Right kidney (tissue), 9 donors: ENCODE data around the gene ZNF200.
"Not testable (repeated sequence)": the region's sequence is repeated elsewhere in the genome, so short reads cannot be mapped to it uniquely, and the experiment has no call there.

Experiments used
- DNase-seq: peaks from one replicate; pipeline ENCODE4 v3.0.0-alpha.2; 2016
- long read RNA-seq, 8 donors: transcript quantifications; one replicate each; lab custom pipeline, GENCODE V29; 2026

The ZNF200 gene
- long read RNA-seq, donor 1, full-length matches to known transcripts = 9 of 9 reads
- long read RNA-seq, donor 1, partial matches to known transcripts = 0 of 9 reads
- long read RNA-seq, donor 1, other reads (novel, unspliced or antisense) = 0 of 9 reads
- long read RNA-seq, donor 2, full-length matches to known transcripts = 6 of 6 reads
- long read RNA-seq, donor 2, partial matches to known transcripts = 0 of 6 reads
- long read RNA-seq, donor 2, other reads (novel, unspliced or antisense) = 0 of 6 reads
- long read RNA-seq, donor 3, full-length matches to known transcripts = 10 of 10 reads
- long read RNA-seq, donor 3, partial matches to known transcripts = 0 of 10 reads
- long read RNA-seq, donor 3, other reads (novel, unspliced or antisense) = 0 of 10 reads
- long read RNA-seq, donor 4, full-length matches to known transcripts = 10 of 10 reads
- long read RNA-seq, donor 4, partial matches to known transcripts = 0 of 10 reads
- long read RNA-seq, donor 4, other reads (novel, unspliced or antisense) = 0 of 10 reads
- long read RNA-seq, donor 5, full-length matches to known transcripts = 10 of 10 reads
- long read RNA-seq, donor 5, partial matches to known transcripts = 0 of 10 reads
- long read RNA-seq, donor 5, other reads (novel, unspliced or antisense) = 0 of 10 reads
- long read RNA-seq, donor 6, full-length matches to known transcripts = 6 of 6 reads
- long read RNA-seq, donor 6, partial matches to known transcripts = 0 of 6 reads
- long read RNA-seq, donor 6, other reads (novel, unspliced or antisense) = 0 of 6 reads
- long read RNA-seq, donor 7 = 0 reads
- long read RNA-seq, donor 8, full-length matches to known transcripts = 7 of 7 reads
- long read RNA-seq, donor 8, partial matches to known transcripts = 0 of 7 reads
- long read RNA-seq, donor 8, other reads (novel, unspliced or antisense) = 0 of 7 reads

GRCh38 chr16:3234857-3235561 lies at the start of gene ZNF200:
Gene ZNF200 (minus strand): TSS chr16:3235158. CDS start chr16:3233755, 1,403 bp downstream.
- DNase-seq = peak; percentile 98

- no peak for DNase-seq
Measured at GRCh38 chr16:3283543-3284447, 48.8 kb upstream of the ZNF200 start.

GRCh38 chr16:3282730-3283542 lies 48.0 kb upstream of the ZNF200 start, which contains the start of gene ZNF263:
Gene ZNF263 (plus strand): TSS chr16:3283491. CDS start chr16:3283819, 328 bp downstream.
- peak; percentile 99 for DNase-seq

- peak; percentile 98 for DNase-seq
Measured at GRCh38 chr16:3282103-3282729, 47.3 kb upstream of the ZNF200 start.

GRCh38 chr16:3281222-3281820 lies 46.4 kb upstream of the ZNF200 start:
- no peak for DNase-seq

- no peak for DNase-seq
Measured at GRCh38 chr16:3276679-3277078, 41.7 kb upstream of the ZNF200 start.

GRCh38 chr16:3274947-3275346 lies 40.0 kb upstream of the ZNF200 start:
- no peak for DNase-seq

- no peak for DNase-seq
Measured at GRCh38 chr16:3274490-3274889, 39.5 kb upstream of the ZNF200 start.

- DNase-seq = not testable (repeated sequence)
Measured at GRCh38 chr16:3271281-3271680, 36.3 kb upstream of the ZNF200 start.

GRCh38 chr16:3270718-3271117 lies 35.8 kb upstream of the ZNF200 start:
- not testable (repeated sequence) for DNase-seq

- no peak for DNase-seq
Measured at GRCh38 chr16:3268294-3268693, 33.3 kb upstream of the ZNF200 start.

- DNase-seq = no peak
Measured at GRCh38 chr16:3266873-3267537, 32.0 kb upstream of the ZNF200 start.

GRCh38 chr16:3264137-3265036 lies 29.4 kb upstream of the ZNF200 start:
- peak; percentile 96 for DNase-seq

GRCh38 chr16:3262517-3262916 lies 27.6 kb upstream of the ZNF200 start:
- DNase-seq = no peak

GRCh38 chr16:3259836-3260235 lies 24.9 kb upstream of the ZNF200 start:
- DNase-seq = no peak

GRCh38 chr16:3256866-3257465 lies 22.0 kb upstream of the ZNF200 start:
- no peak for DNase-seq

- DNase-seq = no peak
Measured at GRCh38 chr16:3256146-3256865, 21.3 kb upstream of the ZNF200 start, which contains the start of gene MEFV. Gene MEFV (minus strand): TSS chr16:3256633. CDS start chr16:3256587, 46 bp downstream.
